C1 segment of cervical spinal cord (tissue), 14 donors: ENCODE data around the gene PAAF1.

Experiments used
- DNase-seq, 14 donors: peaks; one replicate each; lab custom pipeline; 2025; lab: John Stamatoyannopoulos, UW

Gene PAAF1

GRCh38 chr11:73944901-73945300 is 68.1 kb downstream of the PAAF1 start:
- no peak for DNase-seq

- no peak for DNase-seq
These were observed 68.6 kb downstream of the PAAF1 start for GRCh38 chr11:73945396-73945795.

GRCh38 chr11:73946798-73947458 is 70.1 kb downstream of the PAAF1 start:
- no peak for DNase-seq

GRCh38 chr11:73949246-73949645 is 72.4 kb downstream of the PAAF1 start:
- no peak for DNase-seq

- no peak for DNase-seq
These were observed 73.1 kb downstream of the PAAF1 start for GRCh38 chr11:73949912-73950311.

- DNase-seq, result peak in 1 of 14 donors; percentile 8
These were observed 74.3 kb downstream of the PAAF1 start, which contains the start of gene DNAJB13 for GRCh38 chr11:73950869-73951710. Gene DNAJB13 (plus strand): TSS chr11:73951026. CDS start chr11:73951070, 44 bp downstream.

- no peak for DNase-seq
These were observed 75.0 kb downstream of the PAAF1 start for GRCh38 chr11:73951797-73952196.

- DNase-seq, result no peak
These were observed 80.3 kb downstream of the PAAF1 start for GRCh38 chr11:73956876-73957653.

GRCh38 chr11:73957654-73958361 is 81.0 kb downstream of the PAAF1 start:
- no peak for DNase-seq

GRCh38 chr11:73958521-73959141 is 81.8 kb downstream of the PAAF1 start:
- DNase-seq, result no peak

GRCh38 chr11:73961321-73961720 is 84.5 kb downstream of the PAAF1 start:
- no peak for DNase-seq

GRCh38 chr11:73962101-73962705 is 85.4 kb downstream of the PAAF1 start:
- no peak for DNase-seq

GRCh38 chr11:73963861-73964260 is 87.1 kb downstream of the PAAF1 start:
- no peak for DNase-seq

GRCh38 chr11:73965076-73965763 is 88.4 kb downstream of the PAAF1 start:
- no peak for DNase-seq

GRCh38 chr11:73965764-73966121 is 88.9 kb downstream of the PAAF1 start:
- no peak for DNase-seq

GRCh38 chr11:73968356-73968966 is 91.7 kb downstream of the PAAF1 start:
- DNase-seq, result no peak

GRCh38 chr11:73969091-73969490 is 92.3 kb downstream of the PAAF1 start:
- no peak for DNase-seq

GRCh38 chr11:73969991-73970800 is 93.4 kb downstream of the PAAF1 start:
- DNase-seq, result no peak
